OCI-LY1 (cell line): ENCODE measurements around the gene KIAA1328.

Experiments used
- H2AFZ ChIP-seq: fragments of 200-600 bp; sonication (generic), shearing (Covaris generic); 2 replicates; pipeline ENCODE4 v1.6.0; 2014; ENCODE audit warnings: antibody characterized with exemption, mild to moderate bottlenecking, low read length
- H3F3A ChIP-seq: fragments of 200-600 bp; sonication (generic), shearing (Covaris generic); 2 replicates; pipeline ENCODE4 v1.6.0; 2014; ENCODE audit warnings: mild to moderate bottlenecking, antibody characterized with exemption, low read length, moderate library complexity; ENCODE audit not compliant: insufficient read depth
- H3K27ac ChIP-seq: fragments of 200-600 bp; sonication (generic); 2 replicates; pipeline ENCODE4 v1.5.1; 2014; ENCODE audit warnings: low read length, mixed run types, mild to moderate bottlenecking, low read depth; ENCODE audit not compliant: poor library complexity, severe bottlenecking
- H3K27me3 ChIP-seq: fragments of 200-600 bp; sonication (generic); 2 replicates; pipeline ENCODE4 v1.6.0; 2014; ENCODE audit warnings: antibody characterized with exemption, mild to moderate bottlenecking, low read length, moderate library complexity; ENCODE audit not compliant: insufficient read depth
- H3K36me3 ChIP-seq: fragments of 200-600 bp; sonication (generic); 2 replicates; pipeline ENCODE4 v1.6.1; 2014; ENCODE audit warnings: mild to moderate bottlenecking, antibody characterized with exemption, low read length, moderate library complexity, mixed read lengths; ENCODE audit not compliant: insufficient read depth
- H3K4me1 ChIP-seq: fragments of 200-600 bp; sonication (generic); 2 replicates; pipeline ENCODE4 v1.5.1; 2014; ENCODE audit warnings: mild to moderate bottlenecking, low read length, moderate library complexity; ENCODE audit not compliant: insufficient read depth, severe bottlenecking
- H3K4me2 ChIP-seq: fragments of 200-600 bp; sonication (generic), shearing (Covaris generic); 2 replicates; pipeline ENCODE4 v1.6.1; 2014; ENCODE audit warnings: low read length
- H3K4me3 ChIP-seq: fragments of 200-600 bp; sonication (generic); 2 replicates; pipeline ENCODE4 v1.5.1; 2014; ENCODE audit warnings: low read length, low read depth, mild to moderate bottlenecking, mixed read lengths; ENCODE audit not compliant: poor library complexity, severe bottlenecking
- H3K79me2 ChIP-seq: fragments of 200-600 bp; shearing (Covaris generic); 2 replicates; pipeline ENCODE4 v1.6.1; 2016; ENCODE audit warnings: mixed run types, low read length, mixed read lengths; ENCODE audit not compliant: insufficient read depth
- H3K9ac ChIP-seq: fragments of 200-600 bp; sonication (generic), shearing (Covaris generic); 2 replicates; pipeline ENCODE4 v1.6.1; 2014; ENCODE audit warnings: mild to moderate bottlenecking, low read length, mixed read lengths
- H3K9me2 ChIP-seq: fragments of 200-600 bp; sonication (generic), shearing (Covaris generic); 2 replicates; pipeline ENCODE4 v1.6.1; 2014; ENCODE audit warnings: low read depth, mild to moderate bottlenecking, low read length, mixed read lengths
- H3K9me3 ChIP-seq: fragments of 200-600 bp; shearing (Covaris generic); 2 replicates; pipeline ENCODE4 v1.6.1; 2014; ENCODE audit warnings: low read length, mixed read lengths
- H4K20me1 ChIP-seq: fragments of 200-600 bp; sonication (generic), shearing (Covaris generic); 2 replicates; pipeline ENCODE4 v1.6.0; 2016; ENCODE audit warnings: mild to moderate bottlenecking, low read length; ENCODE audit not compliant: insufficient read depth
- CTCF ChIP-seq: fragments of 200-600 bp; sonication (generic), shearing (Covaris generic); IDR thresholded peaks from 2 replicates; pipeline ENCODE4 v1.5.1; 2017; ENCODE audit warnings: mild to moderate bottlenecking, antibody characterized with exemption, low read length, moderate library complexity, mixed read lengths
- EZH2 ChIP-seq: fragments of 200-600 bp; sonication (generic), shearing (Covaris generic); IDR thresholded peaks from 2 replicates; pipeline ENCODE4 v1.8.0; 2017; ENCODE audit warnings: borderline replicate concordance, mixed run types, mild to moderate bottlenecking, antibody characterized with exemption, low read length, moderate library complexity, mixed read lengths

Gene KIAA1328

GRCh38 chr18:36950282-36950681 lies 121.4 kb downstream of the KIAA1328 start:
- Histone ChIP-seq H3K9me2 (no peaks in the 10 kb centered on the region), H3K9me3 (no peaks in the 10 kb centered on the region), H3K36me3 (no peaks in the 10 kb centered on the region), H2AFZ (no peak overlapping the region), H3K9ac (no peak overlapping the region), H3K4me3 (no peak overlapping the region), H3K27me3 (no peaks in the 10 kb centered on the region), H3K27ac (no peak overlapping the region), H3K79me2 (no peaks in the 10 kb centered on the region), H3K4me2 (no peak overlapping the region), H3K4me1 (no peaks in the 10 kb centered on the region), H3F3A (no peaks in the 10 kb centered on the region), H4K20me1 (no peaks in the 10 kb centered on the region)
- TF ChIP-seq EZH2, result no peak
- TF ChIP-seq CTCF, result no peak

- H3K9ac ChIP-seq, result no peak overlapping the region
- no peak overlapping the region for H3K4me3 ChIP-seq
- no peak overlapping the region for H3K4me2 ChIP-seq
- H3F3A ChIP-seq, result no peaks in the 10 kb centered on the region
- no peaks in the 10 kb centered on the region for H3K4me1 ChIP-seq
- no peak overlapping the region for H3K27ac ChIP-seq
- H3K9me2 ChIP-seq, result no peaks in the 10 kb centered on the region
- H2AFZ ChIP-seq, result no peak overlapping the region
- no peaks in the 10 kb centered on the region for H3K79me2 ChIP-seq
- H3K36me3 ChIP-seq, result no peaks in the 10 kb centered on the region
- TF ChIP-seq CTCF (no peak), EZH2 (no peak)
- no peaks in the 10 kb centered on the region for H4K20me1 ChIP-seq
- no peaks in the 10 kb centered on the region for H3K27me3 ChIP-seq
- H3K9me3 ChIP-seq, result no peaks in the 10 kb centered on the region
Measured at GRCh38 chr18:36950960-36951359, 122.0 kb downstream of the KIAA1328 start.

GRCh38 chr18:36953047-36953446 lies 124.1 kb downstream of the KIAA1328 start:
- no peaks in the 10 kb centered on the region for H3F3A ChIP-seq
- no peak overlapping the region for H2AFZ ChIP-seq
- H3K9ac ChIP-seq, result no peak overlapping the region
- no peaks in the 10 kb centered on the region for H3K27me3 ChIP-seq
- no peaks in the 10 kb centered on the region for H3K79me2 ChIP-seq
- no peaks in the 10 kb centered on the region for H4K20me1 ChIP-seq
- H3K9me3 ChIP-seq, result no peaks in the 10 kb centered on the region
- H3K36me3 ChIP-seq, result no peaks in the 10 kb centered on the region
- no peak overlapping the region for H3K4me2 ChIP-seq
- TF ChIP-seq EZH2 (no peak), CTCF (no peak)
- no peak overlapping the region for H3K4me3 ChIP-seq
- no peaks in the 10 kb centered on the region for H3K9me2 ChIP-seq
- no peaks in the 10 kb centered on the region for H3K4me1 ChIP-seq
- no peak overlapping the region for H3K27ac ChIP-seq
